HG03439 (cell line): ENCODE data around the gene MSRB1.

Experiments used
- ATAC-seq: cut with Tn5 transposase; IDR thresholded peaks from one replicate; pipeline ENCODE4 v1.9.1; 2021; ENCODE audit warnings: mild to moderate bottlenecking, moderate library complexity; ENCODE audit not compliant: unreplicated experiment

Gene MSRB1

GRCh38 chr16:1942810-1943726, at the start of gene MSRB1:
TSS of gene MSRB1 (minus strand) at chr16:1943199. CDS start at chr16:1943156, 43 bp downstream.
- peak; percentile 83 for ATAC-seq

- ATAC-seq = peak; percentile 50
Measured at GRCh38 chr16:1991948-1992703, 49.1 kb upstream of the MSRB1 start.

GRCh38 chr16:1991588-1991947, 48.6 kb upstream of the MSRB1 start:
- ATAC-seq = no peak

- ATAC-seq = peak; percentile 35
Measured at GRCh38 chr16:1991135-1991551, 48.1 kb upstream of the MSRB1 start.

GRCh38 chr16:1990351-1991134, 47.5 kb upstream of the MSRB1 start:
- no peak for ATAC-seq

- ATAC-seq = no peak
Measured at GRCh38 chr16:1990101-1990350, 47.0 kb upstream of the MSRB1 start.

GRCh38 chr16:1989209-1990100, 46.5 kb upstream of the MSRB1 start, which contains the start of gene SYNGR3:
TSS of gene SYNGR3 (plus strand) at chr16:1989970. CDS start at chr16:1990103, 133 bp downstream.
- no peak for ATAC-seq

- ATAC-seq = no peak
Measured at GRCh38 chr16:1987198-1987597, 44.2 kb upstream of the MSRB1 start.

GRCh38 chr16:1985466-1986150, 42.6 kb upstream of the MSRB1 start:
- ATAC-seq = no peak

GRCh38 chr16:1984347-1985225, 41.6 kb upstream of the MSRB1 start:
- no peak for ATAC-seq

- peak; percentile 73 for ATAC-seq
Measured at GRCh38 chr16:1983544-1984346, 40.7 kb upstream of the MSRB1 start, which contains the start of gene GFER. TSS of gene GFER (plus strand) at chr16:1984193. CDS start at chr16:1984219, 26 bp downstream.

- no peak for ATAC-seq
Measured at GRCh38 chr16:1982991-1983543, 40.1 kb upstream of the MSRB1 start.

- no peak for ATAC-seq
Measured at GRCh38 chr16:1982013-1982433, 39.0 kb upstream of the MSRB1 start.

GRCh38 chr16:1981398-1981836, 38.4 kb upstream of the MSRB1 start, which contains the start of gene NOXO1:
TSS of gene NOXO1 (minus strand) at chr16:1981469. CDS start at chr16:1981179, 290 bp downstream.
- ATAC-seq = no peak

- no peak for ATAC-seq
Measured at GRCh38 chr16:1980770-1981087, 37.7 kb upstream of the MSRB1 start.

GRCh38 chr16:1980030-1980769, 37.2 kb upstream of the MSRB1 start:
- ATAC-seq = no peak
